WTC11 (cell line): Measurements from ENCODE around the gene NXPH4. TPM values are rescaled to one million over a fixed set of nuclear protein-coding genes. Genes with fewer than 3 reads are reported as not detected.

Experiments
- ATAC-seq: fragments of 200-7000 bp; cut with Tn5 transposase; 2 replicates; pipeline ENCODE4 v1.10.0; 2021; ENCODE audit warnings: mild to moderate bottlenecking, moderate library complexity
- CTCF ChIA-PET: fragments of 300-600 bp; sonication (Branson Sonifier 250); formaldehyde crosslinking; loops from one replicate; lab custom pipeline; 2021; ENCODE audit warnings: antibody characterized with exemption; lab: Charles Lee
- POLR2A ChIA-PET: fragments of 350-600 bp; sonication (Branson Sonifier 250); formaldehyde crosslinking; loops from one replicate; lab custom pipeline; 2021; ENCODE audit warnings: antibody characterized with exemption; lab: Charles Lee
- DNase-seq: peaks from one replicate; pipeline ENCODE4 v3.0.0; 2021; ENCODE audit warnings: low spot score
- H3K27ac Mint-ChIP-seq: 2 replicates; pipeline ENCODE4 v1.8.0; 2021; ENCODE audit warnings: mixed read lengths
- H3K27me3 Mint-ChIP-seq: 2 replicates; pipeline ENCODE4 v1.8.0; 2021; ENCODE audit warnings: low read depth, mild to moderate bottlenecking, moderate library complexity, mixed read lengths
- H3K36me3 Mint-ChIP-seq: 2 replicates; pipeline ENCODE4 v1.8.0; 2021; ENCODE audit warnings: mixed read lengths
- H3K4me1 Mint-ChIP-seq: 2 replicates; pipeline ENCODE4 v1.8.0; 2022; ENCODE audit warnings: mixed read lengths
- H3K4me3 Mint-ChIP-seq: 2 replicates; pipeline ENCODE4 v1.8.0; 2021; ENCODE audit warnings: mild to moderate bottlenecking, moderate library complexity, mixed read lengths
- H3K9me3 Mint-ChIP-seq: 2 replicates; pipeline ENCODE4 v1.8.0; 2021; ENCODE audit warnings: mixed read lengths
- ARID4B ChIP-seq: sonication (generic); formaldehyde crosslinking; IDR thresholded peaks from 2 replicates; pipeline ENCODE4 v1.8.0; 2023; ENCODE audit warnings: missing genetic modification reagents, mild to moderate bottlenecking, borderline replicate concordance
- ATF2 ChIP-seq: sonication (generic); formaldehyde crosslinking; IDR thresholded peaks from 2 replicates; pipeline ENCODE4 v1.8.1; 2022; ENCODE audit warnings: low read depth, missing genetic modification reagents, borderline replicate concordance
- CREB1 ChIP-seq: sonication (generic); formaldehyde crosslinking; IDR thresholded peaks from 2 replicates; pipeline ENCODE4 v1.8.0; 2023; ENCODE audit warnings: mild to moderate bottlenecking, missing genetic modification reagents
- CREM ChIP-seq: sonication (generic); formaldehyde crosslinking; IDR thresholded peaks from 2 replicates; pipeline ENCODE4 v1.8.1; 2022; ENCODE audit warnings: mild to moderate bottlenecking, missing genetic modification reagents, moderate library complexity
- ERG ChIP-seq: fragments of 250-450 bp; sonication (Bioruptor Pico); IDR thresholded peaks from 2 replicates; pipeline ENCODE4 v1.8.0; 2021; ENCODE audit warnings: mild to moderate bottlenecking
- IRF1 ChIP-seq: sonication (generic); formaldehyde crosslinking; IDR thresholded peaks from 2 replicates; pipeline ENCODE4 v1.8.0; 2023; ENCODE audit warnings: missing genetic modification reagents
- JAZF1 ChIP-seq: fragments of 250-450 bp; sonication (Bioruptor Pico); IDR thresholded peaks from 2 replicates; pipeline ENCODE4 v1.9.0; 2021; ENCODE audit warnings: moderate library complexity, mild to moderate bottlenecking, inconsistent platforms
- MLX ChIP-seq: sonication (generic); formaldehyde crosslinking; IDR thresholded peaks from 2 replicates; pipeline ENCODE4 v1.8.1; 2023; ENCODE audit warnings: mild to moderate bottlenecking, missing genetic modification reagents, moderate library complexity
- NFATC4 ChIP-seq: fragments of 250-450 bp; sonication (Bioruptor Pico); IDR thresholded peaks from 2 replicates; pipeline ENCODE4 v1.9.0; 2021; ENCODE audit warnings: mild to moderate bottlenecking
- OVOL2 ChIP-seq: fragments of 250-450 bp; sonication (Bioruptor Pico); IDR thresholded peaks from 2 replicates; pipeline ENCODE4 v1.9.0; 2021; ENCODE audit warnings: mild to moderate bottlenecking, borderline replicate concordance
- TEAD1 ChIP-seq: sonication (generic); formaldehyde crosslinking; IDR thresholded peaks from 2 replicates; pipeline ENCODE4 v1.8.0; 2022; ENCODE audit warnings: mild to moderate bottlenecking, missing genetic modification reagents
- TEAD4 ChIP-seq: sonication (generic); formaldehyde crosslinking; IDR thresholded peaks from 2 replicates; pipeline ENCODE4 v1.8.0; 2022; ENCODE audit warnings: mild to moderate bottlenecking, missing genetic modification reagents
- ZBTB21 ChIP-seq: sonication (generic); formaldehyde crosslinking; IDR thresholded peaks from 2 replicates; pipeline ENCODE4 v1.8.1; 2023; ENCODE audit warnings: mild to moderate bottlenecking, missing genetic modification reagents, borderline replicate concordance
- ZBTB43 ChIP-seq: sonication (generic); formaldehyde crosslinking; IDR thresholded peaks from 2 replicates; pipeline ENCODE4 v1.8.1; 2023; ENCODE audit warnings: mild to moderate bottlenecking, missing genetic modification reagents
- ZMAT4 ChIP-seq: fragments of 250-450 bp; sonication (Bioruptor Pico); IDR thresholded peaks from 2 replicates; pipeline ENCODE4 v1.9.0; 2021; ENCODE audit warnings: mild to moderate bottlenecking
- ZNF512 ChIP-seq: sonication (generic); formaldehyde crosslinking; IDR thresholded peaks from 2 replicates; pipeline ENCODE4 v1.8.1; 2022; ENCODE audit warnings: missing genetic modification reagents, borderline replicate concordance
- total RNA-seq: library from RNA; stranded (reverse); gene quantifications from 3 replicates; pipeline ENCODE4 v1.2.3, GENCODE V29; 2021

NXPH4 gene
- total RNA-seq, 1 experiment from 2014 or later, result 4.9 TPM

GRCh38 chr12:57177354-57177753 lies 39.2 kb upstream of the NXPH4 start (continued):
- TF ChIP-seq TEAD4 (CRISPR knock-in tag) (no peak), ZNF512 (CRISPR knock-in tag) (no peak), CREB1 (CRISPR knock-in tag) (no peak), ZBTB21 (CRISPR knock-in tag) (no peak)
- TF ChIP-seq, all 79 proteins: peak for 0

- Mint-ChIP-seq H3K36me3 (peaks cover 34% of the 10 kb centered on the region), H3K4me3 (no peak overlapping the region), H3K27ac (peak overlapping the region; percentile 43), H3K9me3 (no peaks in the 10 kb centered on the region), H3K4me1 (peaks cover 4% of the 10 kb centered on the region), H3K27me3 (no peaks in the 10 kb centered on the region)
- ATAC-seq, result no peak
- ChIA-PET CTCF (no interaction called here), POLR2A (no interaction called here)
- TF ChIP-seq TEAD1 (CRISPR knock-in tag), result no peak
- no peak for TF ChIP-seq ZBTB43 (CRISPR knock-in tag)
- no peak for TF ChIP-seq NFATC4 (CRISPR knock-in tag)
- no peak for TF ChIP-seq MLX (CRISPR knock-in tag)
- no peak for TF ChIP-seq ATF2 (CRISPR knock-in tag)
- TF ChIP-seq ZNF512 (CRISPR knock-in tag), result no peak
- TF ChIP-seq IRF1 (CRISPR knock-in tag), result no peak
- TF ChIP-seq CREB1 (CRISPR knock-in tag), result no peak
- no peak for TF ChIP-seq ZMAT4 (CRISPR knock-in tag)
- TF ChIP-seq ERG (CRISPR knock-in tag), result no peak
- TF ChIP-seq ARID4B (CRISPR knock-in tag), result no peak
- TF ChIP-seq JAZF1 (CRISPR knock-in tag), result no peak
- TF ChIP-seq CREM (CRISPR knock-in tag), result no peak
- no peak for TF ChIP-seq OVOL2
- no peak for DNase-seq
These were observed 38.4 kb upstream of the NXPH4 start for GRCh38 chr12:57178213-57178612.
